ENCODE results near the gene DSG4. TPM values are rescaled to one million over a fixed set of nuclear protein-coding genes. Genes with fewer than 3 reads are reported as not detected.
"Not testable (repeated sequence)": the region's sequence is repeated elsewhere in the genome, so short reads cannot be mapped to it uniquely, and the experiment has no call there.

DSG4 gene, protein sequence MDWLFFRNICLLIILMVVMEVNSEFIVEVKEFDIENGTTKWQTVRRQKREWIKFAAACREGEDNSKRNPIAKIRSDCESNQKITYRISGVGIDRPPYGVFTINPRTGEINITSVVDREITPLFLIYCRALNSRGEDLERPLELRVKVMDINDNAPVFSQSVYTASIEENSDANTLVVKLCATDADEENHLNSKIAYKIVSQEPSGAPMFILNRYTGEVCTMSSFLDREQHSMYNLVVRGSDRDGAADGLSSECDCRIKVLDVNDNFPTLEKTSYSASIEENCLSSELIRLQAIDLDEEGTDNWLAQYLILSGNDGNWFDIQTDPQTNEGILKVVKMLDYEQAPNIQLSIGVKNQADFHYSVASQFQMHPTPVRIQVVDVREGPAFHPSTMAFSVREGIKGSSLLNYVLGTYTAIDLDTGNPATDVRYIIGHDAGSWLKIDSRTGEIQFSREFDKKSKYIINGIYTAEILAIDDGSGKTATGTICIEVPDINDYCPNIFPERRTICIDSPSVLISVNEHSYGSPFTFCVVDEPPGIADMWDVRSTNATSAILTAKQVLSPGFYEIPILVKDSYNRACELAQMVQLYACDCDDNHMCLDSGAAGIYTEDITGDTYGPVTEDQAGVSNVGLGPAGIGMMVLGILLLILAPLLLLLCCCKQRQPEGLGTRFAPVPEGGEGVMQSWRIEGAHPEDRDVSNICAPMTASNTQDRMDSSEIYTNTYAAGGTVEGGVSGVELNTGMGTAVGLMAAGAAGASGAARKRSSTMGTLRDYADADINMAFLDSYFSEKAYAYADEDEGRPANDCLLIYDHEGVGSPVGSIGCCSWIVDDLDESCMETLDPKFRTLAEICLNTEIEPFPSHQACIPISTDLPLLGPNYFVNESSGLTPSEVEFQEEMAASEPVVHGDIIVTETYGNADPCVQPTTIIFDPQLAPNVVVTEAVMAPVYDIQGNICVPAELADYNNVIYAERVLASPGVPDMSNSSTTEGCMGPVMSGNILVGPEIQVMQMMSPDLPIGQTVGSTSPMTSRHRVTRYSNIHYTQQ
- not detected for total RNA-seq
- polyA plus RNA-seq, result not detected

DNA sequence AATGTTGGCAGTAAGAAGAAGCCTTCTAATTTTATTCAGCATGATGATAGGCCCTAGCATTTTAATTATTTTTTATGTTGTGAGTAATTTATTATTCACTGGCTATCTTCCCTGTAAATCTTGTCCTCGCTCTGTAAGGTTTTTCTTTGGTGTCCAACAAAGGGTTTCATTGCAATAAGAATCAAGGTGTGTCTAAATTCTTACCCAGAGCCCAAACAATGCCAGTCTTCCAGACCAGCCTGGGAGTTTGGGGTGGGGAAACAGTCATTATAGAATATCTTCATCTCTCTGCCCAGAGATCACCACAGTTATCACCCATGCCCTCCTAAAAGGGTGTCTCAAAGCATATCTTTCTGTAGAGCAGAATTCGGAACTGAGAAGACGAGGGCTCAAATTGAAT, at the start of gene DSG4:
Gene DSG4 (plus strand): TSS at position 301 of the 400 bp plus-strand sequence. CDS start 135 bp downstream, outside the sequence.
- no peaks in the 10 kb centered on the region for H3K9me3 ChIP-seq (ENCODE audit: control insufficient read depth in 1 of 2, low read length in 2 of 2)
- no peaks in the 10 kb centered on the region for H3K27me3 ChIP-seq (ENCODE audit: insufficient read depth, low read length)
- H3K9me3 Mint-ChIP-seq, result peaks cover 0 to 5% (median 0%) of the 10 kb centered on the region in 8 donors
- no peaks in the 10 kb centered on the region for H3K4me1 ChIP-seq (ENCODE audit: insufficient read depth, low read length)
- H3K4me1 Mint-ChIP-seq, result no peaks in the 10 kb centered on the region
- ChIA-PET CTCF (ENCODE audit: partially characterized antibody) (no interaction called here), POLR2A (ENCODE audit: partially characterized antibody) (no interaction called here)
- no peak within 1 kb of the TSS for H3K27ac ChIP-seq (ENCODE audit: low read depth, low read length)
- H3K4me3 Mint-ChIP-seq, result no peak within 1 kb of the TSS
- no peak within 1 kb of the TSS for H3K4me3 ChIP-seq (ENCODE audit: low read length in 2 of 2)
- H3K27me3 Mint-ChIP-seq, result no peaks in the 10 kb centered on the region
- no peak for DNase-seq
- H3K36me3 Mint-ChIP-seq, result no peaks in the 10 kb centered on the region
- no peaks in the 10 kb centered on the region for H3K36me3 ChIP-seq (ENCODE audit: insufficient read depth, low read length)
- intact Hi-C loops (cut with micrococcal nuclease), result no loop called here
- H3K27ac Mint-ChIP-seq, result no peak within 1 kb of the TSS

DNA sequence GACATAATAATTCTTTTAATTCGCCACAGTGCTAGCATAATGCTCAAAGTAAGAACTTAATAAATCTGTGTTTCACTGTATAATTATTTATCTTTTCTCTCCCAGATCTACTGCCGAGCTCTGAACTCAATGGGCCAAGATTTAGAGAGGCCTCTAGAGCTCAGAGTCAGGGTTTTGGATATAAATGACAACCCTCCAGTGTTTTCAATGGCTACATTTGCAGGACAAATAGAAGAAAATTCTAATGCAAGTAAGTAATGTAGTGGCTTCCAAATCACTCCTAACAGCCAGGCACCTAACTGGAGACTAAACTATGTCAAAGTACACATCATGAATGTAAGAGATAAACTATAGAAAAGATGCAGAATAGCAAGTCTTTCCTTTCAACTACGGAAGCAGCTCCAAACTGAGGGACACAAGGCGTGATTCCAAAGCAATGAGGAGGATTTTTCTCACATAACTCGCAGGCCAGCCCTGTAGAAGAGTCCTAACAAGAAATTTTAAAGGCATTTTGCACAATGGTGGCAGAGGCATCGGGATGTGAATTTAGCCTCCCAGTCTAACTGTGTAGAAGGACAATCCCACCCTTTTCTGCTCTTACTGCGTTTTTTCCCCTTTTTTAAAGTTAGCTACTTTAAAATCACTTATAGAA, 46.7 kb upstream of the DSG4 start:
- Mint-ChIP-seq H3K27me3 (no peaks in the 10 kb centered on the region), H3K9me3 (peaks cover 0 to 4% (median 0%) of the 10 kb centered on the region in 8 donors), H3K4me3 (no peak overlapping the region), H3K36me3 (no peaks in the 10 kb centered on the region), H3K4me1 (peaks cover 0 to 1% (median 0%) of the 10 kb centered on the region in 4 donors), H3K27ac (no peak overlapping the region)
- POLR2A ChIA-PET (ENCODE audit: partially characterized antibody), result no interaction called here
- Histone ChIP-seq H3K4me3 (ENCODE audit: low read length in 2 of 2) (no peak overlapping the region), H3K36me3 (ENCODE audit: insufficient read depth, low read length) (no peaks in the 10 kb centered on the region), H3K27ac (ENCODE audit: low read depth, low read length) (no peak overlapping the region), H3K9me3 (ENCODE audit: control insufficient read depth in 1 of 2, low read length in 2 of 2) (peaks cover 0 to 3% of the 10 kb centered on the region in 2 donors), H3K4me1 (ENCODE audit: insufficient read depth, low read length) (no peaks in the 10 kb centered on the region), H3K27me3 (ENCODE audit: insufficient read depth, low read length) (no peaks in the 10 kb centered on the region)
- intact Hi-C loops (cut with micrococcal nuclease), result no loop called here
- no peak for DNase-seq
- CTCF ChIA-PET (ENCODE audit: partially characterized antibody), result interaction anchor here (0.7 kb wide), 1 partner anchor 9 kb away, joined by 3 read pairs; no protein-coding TSS in a partner anchor

DNA sequence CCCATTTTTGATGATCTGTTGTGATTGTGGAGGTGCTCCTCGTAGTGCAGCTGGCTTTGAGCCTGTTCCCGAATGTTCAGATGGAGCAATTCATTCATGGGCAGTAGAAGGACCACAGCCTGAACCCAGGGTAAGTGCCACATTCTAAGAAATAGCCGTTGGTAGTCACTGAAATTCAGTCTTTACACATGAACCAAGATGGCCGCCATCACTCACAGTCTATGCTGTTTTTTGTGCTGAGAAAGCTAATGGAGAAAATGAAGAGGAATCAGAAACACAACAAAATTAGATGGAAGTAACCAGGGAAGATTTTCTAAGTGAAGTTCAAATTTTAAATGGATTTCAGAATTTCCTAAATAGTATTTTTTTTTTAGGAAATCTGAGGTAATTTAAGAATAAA, 33.1 kb upstream of the DSG4 start:
- CTCF ChIA-PET (ENCODE audit: partially characterized antibody), result no interaction called here
- Mint-ChIP-seq H3K9me3 (peaks cover 0 to 5% (median 3%) of the 10 kb centered on the region in 8 donors), H3K36me3 (no peaks in the 10 kb centered on the region), H3K4me3 (no peak overlapping the region), H3K27ac (no peak overlapping the region), H3K4me1 (no peaks in the 10 kb centered on the region), H3K27me3 (no peaks in the 10 kb centered on the region)
- intact Hi-C loops (cut with micrococcal nuclease), result no loop called here
- POLR2A ChIA-PET (ENCODE audit: partially characterized antibody), result no interaction called here
- DNase-seq, result no peak
- H3K4me3 ChIP-seq (ENCODE audit: low read length in 2 of 2), result no peak overlapping the region
- H3K27me3 ChIP-seq (ENCODE audit: insufficient read depth, low read length), result no peaks in the 10 kb centered on the region
- no peaks in the 10 kb centered on the region for H3K36me3 ChIP-seq (ENCODE audit: insufficient read depth, low read length)
- no peaks in the 10 kb centered on the region for H3K4me1 ChIP-seq (ENCODE audit: insufficient read depth, low read length)
- no peaks in the 10 kb centered on the region for H3K9me3 ChIP-seq (ENCODE audit: control insufficient read depth in 1 of 2, low read length in 2 of 2)
- no peak overlapping the region for H3K27ac ChIP-seq (ENCODE audit: low read depth, low read length)

DNA sequence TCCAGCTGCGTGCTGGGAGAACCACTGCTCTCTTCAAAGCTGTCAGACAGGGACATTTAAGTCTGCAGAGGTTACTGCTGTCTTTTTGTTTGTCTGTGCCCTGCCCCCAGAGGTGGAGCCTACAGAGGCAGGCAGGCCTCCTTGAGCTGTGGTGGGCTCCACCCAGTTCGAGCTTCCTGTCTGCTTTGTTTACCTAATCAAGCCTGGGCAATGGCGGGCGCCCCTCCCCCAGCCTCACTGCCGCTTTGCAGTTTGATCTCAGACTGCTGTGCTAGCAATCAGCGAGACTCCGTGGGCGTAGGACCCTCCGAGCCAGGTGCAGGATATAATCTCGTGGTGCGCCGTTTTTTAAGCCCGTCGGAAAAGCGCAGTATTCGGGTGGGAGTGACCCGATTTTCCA, 23.2 kb upstream of the DSG4 start:
- H3K27me3 Mint-ChIP-seq; intact Hi-C loops (cut with micrococcal nuclease); H3K4me1 Mint-ChIP-seq; CTCF ChIA-PET (ENCODE audit: partially characterized antibody); H3K36me3 ChIP-seq (ENCODE audit: insufficient read depth, low read length); H3K27ac Mint-ChIP-seq; H3K9me3 ChIP-seq (ENCODE audit: control insufficient read depth in 1 of 2, low read length in 2 of 2); H3K4me3 Mint-ChIP-seq; H3K27me3 ChIP-seq (ENCODE audit: insufficient read depth, low read length); H3K27ac ChIP-seq (ENCODE audit: low read depth, low read length); H3K4me3 ChIP-seq (ENCODE audit: low read length in 2 of 2); DNase-seq; POLR2A ChIA-PET (ENCODE audit: partially characterized antibody); H3K9me3 Mint-ChIP-seq; H3K36me3 Mint-ChIP-seq; H3K4me1 ChIP-seq (ENCODE audit: insufficient read depth, low read length): not testable (repeated sequence)

DNA sequence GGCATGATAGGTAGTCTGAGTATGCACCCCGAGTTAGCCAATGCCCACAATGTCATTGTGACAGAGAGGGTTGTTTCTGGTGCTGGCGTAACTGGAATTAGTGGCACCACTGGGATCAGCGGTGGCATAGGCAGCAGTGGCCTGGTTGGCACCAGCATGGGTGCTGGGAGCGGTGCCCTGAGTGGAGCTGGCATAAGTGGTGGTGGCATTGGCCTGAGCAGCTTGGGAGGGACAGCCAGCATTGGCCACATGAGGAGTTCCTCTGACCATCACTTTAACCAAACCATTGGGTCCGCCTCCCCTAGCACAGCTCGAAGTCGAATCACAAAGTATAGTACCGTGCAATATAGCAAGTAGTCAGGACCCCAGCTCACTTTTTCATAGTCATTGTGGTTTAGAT, 21.6 kb upstream of the DSG4 start:
- Histone ChIP-seq H3K27me3 (ENCODE audit: insufficient read depth, low read length) (no peaks in the 10 kb centered on the region), H3K4me1 (ENCODE audit: insufficient read depth, low read length) (no peaks in the 10 kb centered on the region), H3K9me3 (ENCODE audit: control insufficient read depth in 1 of 2, low read length in 2 of 2) (peaks cover 0 to 3% of the 10 kb centered on the region in 2 donors), H3K4me3 (ENCODE audit: low read length in 2 of 2) (no peak overlapping the region), H3K27ac (ENCODE audit: low read depth, low read length) (no peak overlapping the region), H3K36me3 (ENCODE audit: insufficient read depth, low read length) (no peaks in the 10 kb centered on the region)
- H3K36me3 Mint-ChIP-seq, result no peaks in the 10 kb centered on the region
- DNase-seq, result no peak
- H3K27ac Mint-ChIP-seq, result no peak overlapping the region
- peaks cover 0 to 7% (median 3%) of the 10 kb centered on the region in 8 donors for H3K9me3 Mint-ChIP-seq
- ChIA-PET POLR2A (ENCODE audit: partially characterized antibody) (no interaction called here), CTCF (ENCODE audit: partially characterized antibody) (no interaction called here)
- no peak overlapping the region for H3K4me3 Mint-ChIP-seq
- no peaks in the 10 kb centered on the region for H3K4me1 Mint-ChIP-seq
- intact Hi-C loops (cut with micrococcal nuclease), result no loop called here
- no peaks in the 10 kb centered on the region for H3K27me3 Mint-ChIP-seq

DNA sequence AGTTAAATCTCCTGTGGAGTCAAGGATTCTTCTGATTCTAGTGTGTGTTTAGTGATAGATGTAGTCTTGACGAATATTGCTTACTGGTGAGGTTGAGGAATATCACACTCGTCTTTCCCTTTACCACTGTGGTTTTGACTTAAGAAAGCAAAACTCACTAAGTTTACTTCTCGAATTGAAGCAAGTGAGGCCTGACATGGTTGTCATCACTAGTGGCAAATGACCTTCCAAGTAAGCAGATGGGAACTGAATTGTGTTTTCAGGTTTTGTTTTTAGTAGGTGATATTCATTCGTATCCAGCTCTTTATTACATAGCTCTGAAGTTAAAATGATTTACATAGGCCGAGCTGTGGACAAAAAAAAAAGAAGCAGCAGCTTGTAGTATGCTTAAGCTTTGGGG, 20.6 kb upstream of the DSG4 start:
- CTCF ChIA-PET (ENCODE audit: partially characterized antibody), result no interaction called here

DNA sequence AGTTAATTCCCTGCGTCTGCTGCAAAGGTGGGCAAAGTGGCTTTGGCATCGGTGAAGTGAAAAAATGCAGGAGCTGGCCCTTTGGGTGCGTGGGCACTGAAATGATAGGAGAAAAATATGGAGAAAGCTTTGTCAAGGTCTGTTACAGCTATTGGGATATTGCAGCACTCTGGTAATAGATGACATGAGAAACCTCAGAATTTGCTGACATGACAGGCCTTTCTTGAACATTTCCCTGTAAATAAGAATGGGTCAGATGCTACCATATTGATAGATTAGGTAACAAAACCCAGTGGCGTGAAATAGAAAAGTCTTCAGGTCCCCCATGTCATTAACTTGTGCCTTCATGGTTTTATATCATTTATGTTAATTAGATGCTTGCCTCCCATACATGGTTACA, 12.4 kb upstream of the DSG4 start:
- no peaks in the 10 kb centered on the region for H3K4me1 Mint-ChIP-seq
- no peak overlapping the region for H3K27ac ChIP-seq (ENCODE audit: low read depth, low read length)
- H3K36me3 Mint-ChIP-seq, result no peaks in the 10 kb centered on the region
- no peaks in the 10 kb centered on the region for H3K9me3 ChIP-seq (ENCODE audit: control insufficient read depth in 1 of 2, low read length in 2 of 2)
- no peaks in the 10 kb centered on the region for H3K27me3 Mint-ChIP-seq
- ChIA-PET POLR2A (ENCODE audit: partially characterized antibody) (no interaction called here), CTCF (ENCODE audit: partially characterized antibody) (no interaction called here)
- H3K4me3 Mint-ChIP-seq, result no peak overlapping the region
- no peak for DNase-seq
- H3K36me3 ChIP-seq (ENCODE audit: insufficient read depth, low read length), result no peaks in the 10 kb centered on the region
- intact Hi-C loops (cut with micrococcal nuclease), result no loop called here
- peaks cover 0 to 16% (median 9%) of the 10 kb centered on the region in 8 donors for H3K9me3 Mint-ChIP-seq
- no peaks in the 10 kb centered on the region for H3K4me1 ChIP-seq (ENCODE audit: insufficient read depth, low read length)
- H3K4me3 ChIP-seq (ENCODE audit: low read length in 2 of 2), result no peak overlapping the region
- no peak overlapping the region for H3K27ac Mint-ChIP-seq
- no peaks in the 10 kb centered on the region for H3K27me3 ChIP-seq (ENCODE audit: insufficient read depth, low read length)

More for the DNA sequence above, 20.6 kb upstream of the DSG4 start:
- Histone ChIP-seq H3K9me3 (ENCODE audit: control insufficient read depth in 1 of 2, low read length in 2 of 2) (peaks cover 0 to 3% of the 10 kb centered on the region in 2 donors), H3K36me3 (ENCODE audit: insufficient read depth, low read length) (no peaks in the 10 kb centered on the region), H3K27me3 (ENCODE audit: insufficient read depth, low read length) (no peaks in the 10 kb centered on the region), H3K27ac (ENCODE audit: low read depth, low read length) (no peak overlapping the region), H3K4me3 (ENCODE audit: low read length in 2 of 2) (no peak overlapping the region), H3K4me1 (ENCODE audit: insufficient read depth, low read length) (no peaks in the 10 kb centered on the region)
- POLR2A ChIA-PET (ENCODE audit: partially characterized antibody), result no interaction called here
- Mint-ChIP-seq H3K4me3 (no peak overlapping the region), H3K4me1 (no peaks in the 10 kb centered on the region), H3K27ac (no peak overlapping the region), H3K27me3 (no peaks in the 10 kb centered on the region), H3K9me3 (peaks cover 0 to 7% (median 3%) of the 10 kb centered on the region in 8 donors), H3K36me3 (no peaks in the 10 kb centered on the region)
- intact Hi-C loops (cut with micrococcal nuclease), result no loop called here
- no peak for DNase-seq

All from CD4-positive, alpha-beta memory T cell (primary cell).